ENCODE data around the gene SCAP.

SCAP gene

DNA sequence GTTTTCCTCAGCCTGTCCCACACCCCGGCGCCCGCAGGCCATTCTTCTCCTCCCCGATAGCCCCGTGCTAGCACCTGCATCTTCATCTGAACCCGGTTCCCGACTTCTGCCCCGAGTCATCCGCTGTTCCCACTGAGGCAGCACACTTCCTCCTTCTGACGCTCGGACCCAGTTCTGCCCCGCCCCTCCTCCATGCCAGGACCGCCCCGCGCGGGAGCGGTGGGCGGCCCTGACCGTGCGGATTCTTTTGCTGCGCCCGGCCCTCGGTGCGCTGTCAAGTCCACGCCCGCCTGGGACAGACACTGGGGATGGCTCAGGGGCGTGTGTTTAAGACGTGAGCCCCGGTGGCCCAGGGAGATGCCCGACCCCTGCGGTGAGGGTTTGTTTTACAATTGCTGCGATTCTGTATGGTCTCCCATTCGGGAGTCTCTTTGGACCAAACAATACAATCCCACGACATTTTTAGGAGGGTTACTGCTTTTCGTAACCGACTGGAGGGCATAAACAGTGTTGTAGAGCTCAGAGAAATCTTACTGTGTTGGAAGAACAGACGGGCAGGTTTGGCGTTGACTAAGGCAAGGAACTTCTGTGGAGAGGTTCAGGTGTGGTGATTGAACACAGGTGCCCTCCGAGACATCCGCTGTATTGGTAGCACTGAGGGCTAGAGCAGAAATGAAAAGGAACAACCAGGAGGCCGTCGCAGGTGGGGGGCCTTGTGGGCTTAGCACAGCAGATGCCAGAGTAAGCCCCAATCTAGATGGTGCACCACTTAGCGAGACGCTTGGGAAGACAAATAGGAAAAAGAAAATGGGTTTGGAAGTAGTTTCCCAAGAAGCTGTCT, 94.2 kb downstream of the SCAP start (continued):
- TF ChIP-seq ZBTB8A (tag by site-specific recombination; IDR thresholded peaks at IDR 0.05) (0 out of 2 replicates have a peak, but pooled peaks have one; percentile 45), ZIC2 (tag by site-specific recombination; IDR thresholded peaks at IDR 0.05) (0 out of 2 replicates have a peak, but pooled peaks have one; percentile 55), EGR2 (tag by site-specific recombination; IDR thresholded peaks at IDR 0.05; ENCODE audit: low read depth) (peak; percentile 47; the same call in 1 of the 2 replicates), ZFHX2 (tag by site-specific recombination; conservative IDR thresholded peaks at IDR 0.05) (peak; percentile 59; the same call in 1 of the 2 replicates), SP3 (tag by site-specific recombination; IDR thresholded peaks at IDR 0.05) (peak; percentile 72), ZNF366 (tag by site-specific recombination; conservative IDR thresholded peaks at IDR 0.05) (peak; percentile 47; the same call in 1 of the 2 replicates), ZNF48 (tag by site-specific recombination; IDR thresholded peaks at IDR 0.05) (no peak), GLIS2 (tag by site-specific recombination; IDR thresholded peaks at IDR 0.05) (peak; percentile 14)
- TF ChIP-seq, protein P1, sequence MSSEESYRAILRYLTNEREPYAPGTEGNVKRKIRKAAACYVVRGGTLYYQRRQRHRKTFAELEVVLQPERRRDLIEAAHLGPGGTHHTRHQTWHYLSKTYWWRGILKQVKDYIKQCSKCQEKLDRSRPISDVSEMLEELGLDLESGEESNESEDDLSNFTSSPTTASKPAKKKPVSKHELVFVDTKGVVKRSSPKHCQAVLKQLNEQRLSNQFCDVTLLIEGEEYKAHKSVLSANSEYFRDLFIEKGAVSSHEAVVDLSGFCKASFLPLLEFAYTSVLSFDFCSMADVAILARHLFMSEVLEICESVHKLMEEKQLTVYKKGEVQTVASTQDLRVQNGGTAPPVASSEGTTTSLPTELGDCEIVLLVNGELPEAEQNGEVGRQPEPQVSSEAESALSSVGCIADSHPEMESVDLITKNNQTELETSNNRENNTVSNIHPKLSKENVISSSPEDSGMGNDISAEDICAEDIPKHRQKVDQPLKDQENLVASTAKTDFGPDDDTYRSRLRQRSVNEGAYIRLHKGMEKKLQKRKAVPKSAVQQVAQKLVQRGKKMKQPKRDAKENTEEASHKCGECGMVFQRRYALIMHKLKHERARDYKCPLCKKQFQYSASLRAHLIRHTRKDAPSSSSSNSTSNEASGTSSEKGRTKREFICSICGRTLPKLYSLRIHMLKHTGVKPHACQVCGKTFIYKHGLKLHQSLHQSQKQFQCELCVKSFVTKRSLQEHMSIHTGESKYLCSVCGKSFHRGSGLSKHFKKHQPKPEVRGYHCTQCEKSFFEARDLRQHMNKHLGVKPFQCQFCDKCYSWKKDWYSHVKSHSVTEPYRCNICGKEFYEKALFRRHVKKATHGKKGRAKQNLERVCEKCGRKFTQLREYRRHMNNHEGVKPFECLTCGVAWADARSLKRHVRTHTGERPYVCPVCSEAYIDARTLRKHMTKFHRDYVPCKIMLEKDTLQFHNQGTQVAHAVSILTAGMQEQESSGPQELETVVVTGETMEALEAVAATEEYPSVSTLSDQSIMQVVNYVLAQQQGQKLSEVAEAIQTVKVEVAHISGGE (tag by site-specific recombination; conservative IDR thresholded peaks at IDR 0.05; ENCODE audit: low read depth) = no peak; the same call in none of the 2 replicates
- TF ChIP-seq, protein P2, sequence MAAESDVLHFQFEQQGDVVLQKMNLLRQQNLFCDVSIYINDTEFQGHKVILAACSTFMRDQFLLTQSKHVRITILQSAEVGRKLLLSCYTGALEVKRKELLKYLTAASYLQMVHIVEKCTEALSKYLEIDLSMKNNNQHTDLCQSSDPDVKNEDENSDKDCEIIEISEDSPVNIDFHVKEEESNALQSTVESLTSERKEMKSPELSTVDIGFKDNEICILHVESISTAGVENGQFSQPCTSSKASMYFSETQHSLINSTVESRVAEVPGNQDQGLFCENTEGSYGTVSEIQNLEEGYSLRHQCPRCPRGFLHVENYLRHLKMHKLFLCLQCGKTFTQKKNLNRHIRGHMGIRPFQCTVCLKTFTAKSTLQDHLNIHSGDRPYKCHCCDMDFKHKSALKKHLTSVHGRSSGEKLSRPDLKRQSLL (tag by site-specific recombination; IDR thresholded peaks at IDR 0.05) = no peak

DNA sequence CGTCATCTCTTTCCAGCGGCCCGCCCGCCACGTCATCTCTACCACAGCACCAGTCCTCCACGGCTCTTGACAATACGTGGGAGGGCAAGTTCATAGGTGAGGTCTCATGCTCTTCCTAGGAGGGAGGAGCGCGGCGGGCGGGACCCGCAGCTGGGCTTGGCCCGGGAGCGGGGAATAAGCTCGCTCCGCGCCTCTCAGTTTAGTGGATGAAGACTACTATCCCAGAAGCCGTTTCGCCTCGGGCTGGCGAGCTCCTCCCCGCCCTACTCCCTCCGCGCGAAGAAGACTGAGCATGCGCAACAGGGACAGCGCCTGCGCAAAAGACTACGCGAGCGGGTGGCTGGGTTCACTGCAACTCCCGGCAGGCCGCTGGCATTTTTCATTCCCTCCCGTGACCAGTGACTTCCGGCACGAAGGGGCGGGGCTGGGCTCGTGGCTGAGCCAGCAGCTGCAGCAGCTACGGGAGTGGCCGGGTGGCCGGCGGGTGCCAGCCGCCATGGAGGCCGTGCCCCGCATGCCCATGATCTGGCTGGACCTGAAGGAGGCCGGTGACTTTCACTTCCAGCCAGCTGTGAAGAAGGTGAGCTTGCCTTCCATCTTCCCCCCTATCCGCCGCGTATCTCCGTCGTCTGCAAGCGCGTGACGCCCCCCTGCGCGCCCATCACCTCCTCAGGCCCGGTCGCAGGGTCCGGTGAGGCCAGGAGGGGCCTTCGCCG, 95.0 kb downstream of the SCAP start, which contains the start of gene PTPN23:
Gene PTPN23, plus strand, starts transcription at position 421 of the 716 bp plus-strand sequence. Its CDS starts 76 bp downstream, at position 497.
- no peaks in the 10 kb centered on the region for H3K9me3 ChIP-seq (ENCODE audit: control insufficient read depth, insufficient read depth, low read depth, low read length)
- CTCF ChIA-PET = interaction anchor here (0.6 kb wide), 1 partner anchor 493 kb away, joined by 3 read pairs; no protein-coding TSS in a partner anchor
- H3K36me3 ChIP-seq (ENCODE audit: control insufficient read depth in 2 of 2, insufficient read depth in 1 of 2, low read length in 2 of 2) = peaks cover 0 to 6% of the 10 kb centered on the region in 2 experiments; a peak in 1 of 3 replicates
- H3K27ac ChIP-seq (ENCODE audit: extremely low read depth, low read depth, low read length) = peak within 1 kb of the TSS; percentile 76
- peak within 1 kb of the TSS; percentile 95 for H3K4me3 ChIP-seq (ENCODE audit: low read depth, low read length)
- POLR2A ChIA-PET = interaction anchor here (0.6 to 1.4 kb wide), 13 partner anchors 9 to 535 kb away, joined by 3 to 13 read pairs (median 3); no protein-coding TSS in a partner anchor
- H3K4me1 ChIP-seq (ENCODE audit: control insufficient read depth, insufficient read depth, low read length) = no peaks in the 10 kb centered on the region
- TF ChIP-seq, protein P3, sequence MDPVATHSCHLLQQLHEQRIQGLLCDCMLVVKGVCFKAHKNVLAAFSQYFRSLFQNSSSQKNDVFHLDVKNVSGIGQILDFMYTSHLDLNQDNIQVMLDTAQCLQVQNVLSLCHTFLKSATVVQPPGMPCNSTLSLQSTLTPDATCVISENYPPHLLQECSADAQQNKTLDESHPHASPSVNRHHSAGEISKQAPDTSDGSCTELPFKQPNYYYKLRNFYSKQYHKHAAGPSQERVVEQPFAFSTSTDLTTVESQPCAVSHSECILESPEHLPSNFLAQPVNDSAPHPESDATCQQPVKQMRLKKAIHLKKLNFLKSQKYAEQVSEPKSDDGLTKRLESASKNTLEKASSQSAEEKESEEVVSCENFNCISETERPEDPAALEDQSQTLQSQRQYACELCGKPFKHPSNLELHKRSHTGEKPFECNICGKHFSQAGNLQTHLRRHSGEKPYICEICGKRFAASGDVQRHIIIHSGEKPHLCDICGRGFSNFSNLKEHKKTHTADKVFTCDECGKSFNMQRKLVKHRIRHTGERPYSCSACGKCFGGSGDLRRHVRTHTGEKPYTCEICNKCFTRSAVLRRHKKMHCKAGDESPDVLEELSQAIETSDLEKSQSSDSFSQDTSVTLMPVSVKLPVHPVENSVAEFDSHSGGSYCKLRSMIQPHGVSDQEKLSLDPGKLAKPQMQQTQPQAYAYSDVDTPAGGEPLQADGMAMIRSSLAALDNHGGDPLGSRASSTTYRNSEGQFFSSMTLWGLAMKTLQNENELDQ (tag by site-specific recombination; IDR thresholded peaks at IDR 0.05; ENCODE audit: low read depth) = no peak
- TF ChIP-seq ZNF366 (tag by site-specific recombination; conservative IDR thresholded peaks at IDR 0.05) (no peak; the same call in 1 of the 2 replicates), ZNF175 (tag by site-specific recombination; IDR thresholded peaks at IDR 0.05) (no peak), ZNF558 (tag by site-specific recombination; IDR thresholded peaks at IDR 0.05) (no peak), ZNF155 (tag by site-specific recombination; IDR thresholded peaks at IDR 0.05) (no peak), ZNF335 (tag by site-specific recombination; conservative IDR thresholded peaks at IDR 0.05) (peak; percentile 94; the same call in 1 of the 2 replicates), ZNF530 (tag by site-specific recombination; IDR thresholded peaks at IDR 0.05; ENCODE audit: low read depth) (no peak), MYNN (tag by site-specific recombination; IDR thresholded peaks at IDR 0.05; ENCODE audit: borderline replicate concordance) (no peak), ZNF624 (tag by site-specific recombination; IDR thresholded peaks at IDR 0.05) (no peak), KLF9 (tag by site-specific recombination; IDR thresholded peaks at IDR 0.05; ENCODE audit: low read depth) (peak; percentile 94), KLF16 (tag by site-specific recombination; IDR thresholded peaks at IDR 0.05) (0 out of 2 replicates have a peak, but pooled peaks have one; percentile 79), ZNF341 (tag by site-specific recombination; IDR thresholded peaks at IDR 0.05; ENCODE audit: low read depth) (peak; percentile 94), ZNF843 (tag by site-specific recombination; IDR thresholded peaks at IDR 0.05) (0 out of 2 replicates have a peak, but pooled peaks have one; percentile 56), REPIN1 (tag by site-specific recombination; IDR thresholded peaks at IDR 0.05; ENCODE audit: low read depth) (peak; percentile 81; the same call in 1 of the 2 replicates)
- TF ChIP-seq, protein P4, sequence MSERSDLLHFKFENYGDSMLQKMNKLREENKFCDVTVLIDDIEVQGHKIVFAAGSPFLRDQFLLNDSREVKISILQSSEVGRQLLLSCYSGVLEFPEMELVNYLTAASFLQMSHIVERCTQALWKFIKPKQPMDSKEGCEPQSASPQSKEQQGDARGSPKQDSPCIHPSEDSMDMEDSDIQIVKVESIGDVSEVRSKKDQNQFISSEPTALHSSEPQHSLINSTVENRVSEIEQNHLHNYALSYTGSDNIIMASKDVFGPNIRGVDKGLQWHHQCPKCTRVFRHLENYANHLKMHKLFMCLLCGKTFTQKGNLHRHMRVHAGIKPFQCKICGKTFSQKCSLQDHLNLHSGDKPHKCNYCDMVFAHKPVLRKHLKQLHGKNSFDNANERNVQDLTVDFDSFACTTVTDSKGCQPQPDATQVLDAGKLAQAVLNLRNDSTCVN (tag by site-specific recombination; optimal IDR thresholded peaks at IDR 0.05) = peak; percentile 84
- TF ChIP-seq, protein P2 (tag by site-specific recombination; IDR thresholded peaks at IDR 0.05) = no peak

Measured in HEK293 (cell line).